GM18951 (cell line): ENCODE results near the gene LLGL2.

Source experiments
- POLR2A ChIP-seq: IDR thresholded peaks from 4 replicates; pipeline ENCODE4 v1.6.1; 2011; ENCODE audit warnings: mild to moderate bottlenecking; ENCODE audit not compliant: insufficient read length, insufficient read depth; ENCODE audit errors: extremely low read depth
- in situ Hi-C: fragments of 300-500 bp; cut with MboI; formaldehyde crosslinking; loops from one replicate; pipeline ENCODE4 v1.12.0; 2022; ENCODE audit warnings: low sequenced_read_pairs, mixed read lengths, inconsistent platforms; ENCODE audit not compliant: unreplicated experiment

Gene LLGL2

DNA sequence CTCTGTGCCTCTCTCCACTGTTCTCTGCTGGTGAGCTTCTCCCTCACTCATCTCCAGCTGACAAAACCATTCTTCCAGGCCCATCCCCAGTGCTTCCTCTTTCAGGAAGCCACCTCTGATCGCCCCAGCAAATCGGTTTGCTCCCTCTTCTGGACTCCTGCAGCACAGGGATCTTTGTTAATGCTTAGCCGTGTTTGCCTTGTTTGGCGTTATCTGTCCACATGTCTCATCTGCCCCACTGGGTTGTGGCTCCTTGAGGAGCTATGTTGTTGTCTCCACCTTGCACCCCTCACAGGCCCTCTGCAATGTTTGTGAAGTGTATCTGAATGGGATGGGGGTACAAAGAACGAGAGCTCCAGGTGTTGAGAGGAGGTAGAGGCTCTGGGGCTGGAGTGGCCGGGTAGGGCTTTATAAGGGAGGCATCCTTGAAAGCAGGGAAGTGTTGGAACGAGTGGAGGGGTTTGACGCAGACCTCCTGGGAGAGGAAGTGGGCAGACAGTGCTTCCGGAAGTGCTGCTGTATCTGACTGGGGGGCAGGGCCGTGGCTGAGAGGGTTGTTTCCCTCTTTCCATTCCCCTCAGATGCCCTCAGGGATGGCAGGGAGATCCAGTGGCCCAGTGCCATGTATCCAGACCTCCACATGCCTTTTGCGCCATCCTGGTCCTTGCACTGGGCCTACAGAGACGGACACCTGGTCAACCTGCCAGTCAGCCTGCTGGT, 38.0 kb upstream of the LLGL2 start:
- in situ Hi-C loops, result no loop called here
- TF ChIP-seq POLR2A, result no peak

DNA sequence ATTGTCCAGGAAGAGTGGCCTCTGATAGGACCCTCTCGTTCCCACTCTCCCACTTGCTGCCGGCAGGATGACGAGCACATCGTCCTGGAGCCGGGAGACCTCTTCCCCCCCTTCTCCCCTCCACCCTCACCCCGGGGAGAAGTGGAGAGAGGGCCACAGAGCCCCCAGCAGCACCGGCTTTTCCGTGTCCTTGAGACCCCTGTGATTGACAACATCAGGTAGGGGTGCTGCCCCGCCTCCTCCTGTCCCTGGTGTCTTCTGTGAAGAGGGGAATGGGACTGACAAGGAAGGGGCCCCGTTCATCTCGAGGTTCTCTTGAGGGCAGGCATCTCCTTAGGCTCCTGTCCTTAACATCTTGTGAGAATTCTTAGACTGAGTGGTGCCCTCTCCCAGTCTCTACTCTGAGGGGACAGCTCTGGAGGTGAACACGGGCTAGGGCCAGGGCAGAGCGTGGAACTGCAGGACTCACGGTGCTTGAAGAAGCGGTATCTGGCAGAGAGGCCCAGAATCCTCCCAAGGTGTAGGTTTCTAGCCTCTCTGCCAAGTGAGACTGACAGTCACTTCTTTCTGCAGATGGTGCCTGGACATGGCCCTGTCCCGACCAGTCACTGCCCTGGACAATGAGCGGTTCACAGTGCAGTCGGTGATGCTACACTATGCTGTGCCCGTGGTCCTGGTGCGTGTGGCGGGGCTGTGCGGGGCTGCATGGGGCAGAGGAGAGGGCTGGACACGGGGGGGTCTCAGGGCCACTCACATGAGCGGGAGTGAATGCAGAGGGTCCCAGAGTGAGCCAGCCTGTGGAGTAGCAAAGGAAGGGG, 36.6 kb upstream of the LLGL2 start:
- TF ChIP-seq POLR2A, result no peak
- in situ Hi-C loops, result no loop called here

DNA sequence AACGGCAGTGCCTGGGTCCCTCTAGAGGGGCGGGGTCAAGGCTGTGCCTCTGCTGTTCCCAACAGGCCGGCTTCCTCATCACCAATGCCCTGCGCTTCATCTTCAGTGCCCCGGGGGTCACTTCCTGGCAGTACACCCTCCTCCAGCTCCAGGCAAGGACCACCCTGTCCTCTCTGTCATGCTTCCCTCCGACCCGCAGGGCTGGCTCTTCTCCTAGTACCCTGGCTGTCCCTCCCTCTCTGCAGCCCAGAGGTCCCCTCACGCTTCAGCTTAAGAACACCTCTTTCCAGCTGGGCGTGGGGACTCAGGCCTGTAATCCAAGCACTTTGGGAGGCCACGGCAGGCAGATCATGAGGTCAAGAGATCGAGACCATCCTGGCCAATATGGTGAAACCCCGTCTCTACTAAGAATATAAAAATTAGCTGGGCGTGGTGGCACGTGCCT, 36.0 kb upstream of the LLGL2 start:
- in situ Hi-C loops, result no loop called here
- no peak for TF ChIP-seq POLR2A

DNA sequence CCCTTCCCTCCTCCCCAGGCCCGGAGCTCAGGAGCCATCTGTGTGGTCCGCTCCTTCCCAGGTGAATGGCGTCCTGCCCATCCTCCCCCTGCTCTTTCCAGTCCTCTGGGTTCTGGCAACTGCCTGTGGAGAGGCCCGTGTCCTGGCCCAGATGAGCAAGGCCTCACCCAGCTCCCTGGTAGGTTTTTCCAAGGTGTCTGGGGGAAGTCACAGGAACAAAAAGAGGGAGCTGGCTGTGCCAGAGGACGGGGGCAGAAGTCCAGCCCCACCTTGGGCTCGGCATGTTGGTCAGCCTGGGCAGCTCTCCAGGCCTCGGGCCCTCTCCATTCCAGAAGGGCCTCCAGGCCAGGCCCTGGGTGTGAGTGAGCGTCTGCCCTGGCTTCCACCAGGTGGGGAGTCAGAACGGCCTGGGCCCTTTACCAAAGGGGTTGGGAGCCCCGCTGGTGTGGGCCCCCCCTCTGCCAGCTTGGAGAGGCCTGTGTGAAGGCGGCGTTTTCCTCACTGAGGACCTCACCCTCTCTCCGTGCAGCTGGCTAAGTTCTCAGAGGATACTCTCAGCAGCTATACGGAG, 35.2 kb upstream of the LLGL2 start:
- in situ Hi-C loops, result no loop called here
- no peak for TF ChIP-seq POLR2A

DNA sequence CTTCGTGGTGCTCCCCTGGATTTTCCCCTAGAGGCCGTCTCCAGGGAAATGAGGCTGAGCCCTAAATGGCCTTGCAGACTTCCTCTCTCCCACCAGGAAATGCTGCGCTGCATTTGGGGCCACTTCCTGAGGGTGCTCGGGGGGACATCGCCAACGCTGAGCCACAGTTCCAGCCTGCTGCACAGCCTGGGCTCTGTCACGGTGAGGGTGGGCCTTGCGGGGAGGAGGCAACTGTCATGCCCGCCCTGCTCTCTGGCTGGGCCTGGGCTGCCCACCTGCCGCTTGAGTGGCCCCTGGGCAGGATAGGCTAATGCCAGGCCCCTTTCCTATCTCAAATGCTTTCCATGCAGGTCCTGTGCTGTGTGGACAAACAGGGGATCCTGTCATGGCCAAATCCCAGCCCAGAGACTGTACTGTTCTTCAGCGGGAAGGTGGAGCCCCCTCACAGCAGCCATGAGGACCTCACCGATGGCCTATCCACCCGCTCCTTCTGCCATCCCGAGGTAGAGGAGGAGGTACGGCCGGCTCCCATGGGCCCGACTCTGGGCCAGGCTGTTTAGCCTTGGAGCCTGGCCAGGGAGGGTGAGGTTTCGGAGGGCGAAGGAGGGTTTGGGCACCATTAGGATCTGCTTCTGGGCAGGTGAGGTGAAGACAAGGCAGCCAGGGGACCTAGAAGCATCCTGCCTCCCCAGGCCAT, 34.4 kb upstream of the LLGL2 start:
- no peak for TF ChIP-seq POLR2A

DNA sequence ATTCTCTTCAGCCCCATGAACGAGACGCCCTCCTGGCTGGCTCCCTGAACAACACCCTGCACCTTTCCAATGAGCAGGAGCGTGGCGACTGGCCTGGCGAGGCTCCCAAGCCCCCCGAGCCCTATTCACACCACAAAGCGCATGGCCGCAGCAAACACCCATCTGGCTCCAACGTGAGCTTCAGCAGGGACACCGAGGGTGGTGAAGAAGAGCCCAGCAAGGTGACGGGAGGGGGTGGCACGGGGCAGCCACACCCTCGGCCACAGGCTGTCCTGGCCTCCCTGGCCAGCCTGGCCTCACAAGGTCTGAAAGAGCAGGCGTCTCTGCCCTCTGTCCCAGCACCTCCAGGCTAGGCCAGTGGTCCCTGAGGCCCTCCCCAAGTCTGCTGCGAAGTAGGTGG, 33.8 kb upstream of the LLGL2 start:
- in situ Hi-C loops, result no loop called here
- no peak for TF ChIP-seq POLR2A

More for the DNA sequence above, 34.4 kb upstream of the LLGL2 start:
- in situ Hi-C loops, result no loop called here

DNA sequence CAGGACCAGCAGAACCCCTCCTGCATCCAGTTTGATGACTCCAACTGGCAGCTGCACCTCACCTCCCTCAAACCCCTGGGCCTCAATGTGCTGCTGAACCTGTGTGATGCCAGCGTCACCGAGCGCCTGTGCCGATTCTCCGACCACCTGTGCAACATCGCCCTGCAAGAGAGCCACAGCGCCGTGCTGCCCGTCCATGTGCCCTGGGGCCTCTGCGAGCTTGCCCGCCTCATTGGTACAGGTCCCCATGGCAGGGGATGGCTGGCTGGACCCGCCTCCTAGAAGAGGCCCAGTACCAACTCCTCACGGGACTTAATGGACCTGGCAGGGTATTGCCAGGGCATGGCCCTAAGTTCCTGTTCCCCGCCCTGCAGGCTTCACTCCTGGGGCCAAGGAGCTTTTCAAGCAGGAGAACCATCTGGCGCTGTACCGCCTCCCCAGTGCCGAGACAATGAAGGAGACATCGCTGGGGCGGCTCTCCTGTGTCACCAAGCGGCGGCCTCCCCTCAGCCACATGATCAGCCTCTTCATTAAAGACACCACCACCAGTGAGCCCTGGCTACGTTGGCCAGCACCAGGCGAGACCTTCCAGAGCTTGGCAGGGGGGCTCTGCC, 32.8 kb upstream of the LLGL2 start:
- no peak for TF ChIP-seq POLR2A
- in situ Hi-C loops, result no loop called here

DNA sequence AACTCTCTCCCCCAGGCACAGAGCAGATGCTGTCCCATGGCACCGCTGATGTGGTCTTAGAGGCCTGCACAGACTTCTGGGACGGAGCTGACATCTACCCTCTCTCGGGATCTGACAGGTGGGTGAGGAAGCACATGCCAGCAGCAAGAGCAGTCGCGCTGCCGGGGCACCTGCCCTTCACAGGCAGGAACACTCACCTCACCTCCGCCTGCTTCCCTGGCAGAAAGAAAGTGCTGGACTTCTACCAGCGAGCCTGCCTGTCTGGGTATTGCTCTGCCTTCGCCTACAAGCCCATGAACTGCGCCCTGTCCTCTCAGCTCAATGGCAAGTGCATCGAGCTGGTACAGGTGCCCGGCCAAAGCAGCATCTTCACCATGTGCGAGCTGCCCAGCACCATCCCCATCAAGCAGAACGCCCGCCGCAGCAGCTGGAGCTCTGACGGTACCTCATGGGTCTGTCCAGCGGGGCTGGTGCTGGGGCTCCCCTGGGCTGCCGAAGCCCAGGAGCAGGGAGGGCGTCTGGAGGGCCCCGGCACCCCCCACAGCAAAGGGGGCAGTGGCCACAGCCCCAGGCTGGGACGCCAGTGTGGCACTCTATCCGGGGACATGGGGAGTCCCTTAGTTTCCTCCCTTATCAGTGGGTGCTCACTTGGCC, 31.9 kb upstream of the LLGL2 start:
- in situ Hi-C loops, result no loop called here
- TF ChIP-seq POLR2A, result no peak

DNA sequence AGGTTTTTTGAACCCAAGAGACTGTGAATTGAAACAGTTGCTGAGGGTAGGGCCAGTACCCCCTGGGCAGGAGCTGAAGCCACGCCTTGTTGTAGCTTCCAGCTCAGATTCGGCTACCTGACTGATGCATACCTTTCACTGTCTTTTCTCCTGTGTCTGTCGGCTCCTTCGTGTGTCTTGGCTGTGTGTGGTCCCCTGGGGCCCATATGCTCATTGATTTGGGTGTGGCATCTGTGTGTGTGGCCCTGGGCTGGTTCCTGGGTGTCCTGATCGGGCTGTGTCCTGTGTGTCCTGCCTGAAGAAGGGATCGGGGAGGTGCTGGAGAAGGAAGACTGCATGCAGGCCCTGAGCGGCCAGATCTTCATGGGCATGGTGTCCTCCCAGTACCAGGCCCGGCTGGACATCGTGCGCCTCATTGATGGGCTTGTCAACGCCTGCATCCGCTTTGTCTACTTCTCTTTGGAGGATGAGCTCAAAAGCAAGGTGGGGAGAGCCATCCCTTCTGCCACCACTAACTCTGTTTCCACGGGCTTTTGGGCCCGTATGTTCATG, 31.1 kb upstream of the LLGL2 start:
- no peak for TF ChIP-seq POLR2A
- in situ Hi-C loops, result no loop called here

DNA sequence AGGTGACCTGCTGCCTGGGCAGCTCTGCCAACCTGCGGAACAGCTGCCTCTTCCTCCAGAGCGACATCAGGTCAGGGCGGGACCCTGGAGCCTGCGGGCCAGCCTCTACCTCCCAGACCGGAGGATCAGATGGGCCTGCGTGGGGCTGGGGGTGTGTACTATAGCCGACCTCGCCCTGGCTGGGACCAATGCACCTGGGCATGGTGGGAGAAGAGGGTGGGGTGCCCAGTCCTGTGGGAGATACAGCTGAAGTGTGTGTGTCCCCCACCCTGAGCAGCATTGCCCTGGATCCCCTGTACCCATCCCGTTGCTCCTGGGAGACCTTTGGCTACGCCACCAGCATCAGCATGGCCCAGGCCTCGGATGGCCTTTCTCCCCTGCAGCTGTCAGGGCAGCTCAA, 29.5 kb upstream of the LLGL2 start:
- no peak for TF ChIP-seq POLR2A
- in situ Hi-C loops, result no loop called here

DNA sequence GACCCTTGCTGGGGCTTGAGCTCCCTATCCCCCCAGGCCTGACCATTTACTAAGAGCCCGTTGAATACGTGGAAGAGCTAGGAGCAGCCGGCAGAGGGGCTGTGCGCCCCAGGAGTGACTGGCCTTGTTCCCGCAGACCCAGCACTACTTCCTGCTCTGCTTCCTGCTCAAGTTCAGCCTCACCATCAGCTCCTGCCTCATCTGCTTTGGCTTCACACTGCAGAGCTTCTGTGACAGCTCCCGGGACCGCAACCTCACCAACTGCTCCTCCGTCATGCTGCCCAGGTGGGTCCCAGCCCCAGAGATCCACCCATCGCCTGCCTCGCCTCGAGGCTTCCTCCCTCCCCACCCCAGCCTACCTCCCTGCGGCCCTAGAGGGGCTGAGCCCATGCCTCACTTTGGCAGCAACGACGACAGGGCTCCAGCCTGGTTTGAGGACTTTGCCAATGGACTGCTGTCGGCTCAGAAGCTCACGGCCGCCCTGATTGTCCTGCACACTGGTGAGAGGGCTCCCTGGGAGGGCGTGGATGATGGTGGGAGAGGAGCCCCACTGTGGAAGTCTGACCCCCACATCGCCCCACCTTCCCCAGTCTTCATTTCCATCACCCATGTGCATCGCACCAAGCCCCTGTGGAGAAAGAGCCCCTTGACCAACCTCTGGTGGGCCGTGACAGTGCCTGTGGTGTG, 27.3 kb upstream of the LLGL2 start:
- in situ Hi-C loops, result no loop called here

More for the DNA sequence above, 27.3 kb upstream of the LLGL2 start:
- TF ChIP-seq POLR2A, result no peak
